NCI-H1092 treated with DMSO at 0.1 percent for 48 hours (cell line): ENCODE measurements around the gene C1orf87.

Source experiments
- DNase-seq: peaks from one replicate; lab custom pipeline; 2025; lab: John Stamatoyannopoulos, UW

C1orf87 gene

GRCh38 chr1:60073605-60074278 lies at the start of gene C1orf87:
TSS of gene C1orf87 (minus strand) at chr1:60073770. CDS start at chr1:60072643, 1,127 bp downstream.
- no peak for DNase-seq

- DNase-seq: no peak
Observed at GRCh38 chr1:60118085-60118484, 44.5 kb upstream of the C1orf87 start.

GRCh38 chr1:60114745-60115318 lies 41.3 kb upstream of the C1orf87 start:
- DNase-seq: no peak

GRCh38 chr1:60113596-60113995 lies 40.0 kb upstream of the C1orf87 start:
- DNase-seq: no peak

GRCh38 chr1:60113028-60113427 lies 39.5 kb upstream of the C1orf87 start:
- DNase-seq: no peak

- no peak for DNase-seq
Observed at GRCh38 chr1:60111716-60112115, 38.1 kb upstream of the C1orf87 start.

- no peak for DNase-seq
Observed at GRCh38 chr1:60111118-60111517, 37.5 kb upstream of the C1orf87 start.

GRCh38 chr1:60108196-60108595 lies 34.6 kb upstream of the C1orf87 start:
- no peak for DNase-seq

GRCh38 chr1:60103186-60103585 lies 29.6 kb upstream of the C1orf87 start:
- DNase-seq: no peak

- DNase-seq: no peak
Observed at GRCh38 chr1:60102267-60103061, 28.9 kb upstream of the C1orf87 start.

GRCh38 chr1:60101516-60101915 lies 27.9 kb upstream of the C1orf87 start:
- no peak for DNase-seq

- no peak for DNase-seq
Observed at GRCh38 chr1:60091195-60091715, 17.7 kb upstream of the C1orf87 start.

GRCh38 chr1:60090655-60091054 lies 17.1 kb upstream of the C1orf87 start:
- no peak for DNase-seq

- no peak for DNase-seq
Observed at GRCh38 chr1:60088620-60089155, 15.1 kb upstream of the C1orf87 start.

- DNase-seq: no peak
Observed at GRCh38 chr1:60087681-60088080, 14.1 kb upstream of the C1orf87 start.

GRCh38 chr1:60078182-60078581 lies 4.6 kb upstream of the C1orf87 start:
- no peak for DNase-seq

- no peak for DNase-seq
Observed at GRCh38 chr1:60071296-60071695, 2.3 kb downstream of the C1orf87 start.

- DNase-seq: no peak
Observed at GRCh38 chr1:60069691-60070090, 3.9 kb downstream of the C1orf87 start.

GRCh38 chr1:60068393-60069045 lies 5.1 kb downstream of the C1orf87 start:
- DNase-seq: no peak

- no peak for DNase-seq
Observed at GRCh38 chr1:60066001-60066400, 7.6 kb downstream of the C1orf87 start.

- no peak for DNase-seq
Observed at GRCh38 chr1:60065199-60065598, 8.4 kb downstream of the C1orf87 start.

- no peak for DNase-seq
Observed at GRCh38 chr1:60063561-60063960, 10.0 kb downstream of the C1orf87 start.
